HEK293 (cell line): ENCODE data around the gene DSCAM.

ENCODE experiments used
- CTCF ChIA-PET: fragments of 350-600 bp; formaldehyde crosslinking; extraction: SDS; loops from one replicate; lab custom pipeline; 2021; ENCODE audit warnings: antibody characterized with exemption; lab: Yijun Ruan, JAX
- POLR2A ChIA-PET: fragments of 300-600 bp; formaldehyde crosslinking; extraction: SDS; loops from one replicate; lab custom pipeline; 2020; ENCODE audit warnings: antibody characterized with exemption, inconsistent platforms; lab: Yijun Ruan, JAX
- H3K27ac ChIP-seq: fragments of 200-500 bp; sonication (Bioruptor generic); 2 replicates; pipeline ENCODE4 v1.5.1; 2014; ENCODE audit warnings: low read depth, low read length, control low read depth, inconsistent platforms; ENCODE audit errors: extremely low read depth
- H3K36me3 ChIP-seq, 2 experiments: fragments of 200-500 bp in 1 of 2; sonication (Bioruptor generic) in 1 of 2; 1 replicate in 1 of 2; 2 replicates in 1 of 2; pipeline ENCODE4 v1.5.1; 2014 to 2017; ENCODE audit warnings: inconsistent platforms in 2 of 2, low read length in 2 of 2; ENCODE audit not compliant: control insufficient read depth in 2 of 2, insufficient read depth in 1 of 2
- H3K4me1 ChIP-seq: fragments of 200-500 bp; sonication (Bioruptor generic); 2 replicates; pipeline ENCODE4 v1.5.1; 2014; ENCODE audit warnings: mild to moderate bottlenecking, low read length, inconsistent platforms; ENCODE audit not compliant: control insufficient read depth, insufficient read depth
- H3K4me3 ChIP-seq: 2 replicates; pipeline ENCODE4 v1.5.1; 2011; ENCODE audit warnings: low read depth, mild to moderate bottlenecking, control low read depth, low read length, moderate library complexity
- H3K9me3 ChIP-seq: fragments of 200-500 bp; sonication (Bioruptor generic); 2 replicates; pipeline ENCODE4 v1.5.1; 2014; ENCODE audit warnings: low read depth, low read length, inconsistent platforms; ENCODE audit not compliant: control insufficient read depth, insufficient read depth
- KLF16 ChIP-seq: fragments of 450-650 bp; formaldehyde crosslinking; IDR thresholded peaks from 2 replicates; pipeline ENCODE4 v1.5.1; 2017; ENCODE audit warnings: missing biosample characterization, missing genetic modification characterization
- KLF17 ChIP-seq: fragments of 450-650 bp; formaldehyde crosslinking; IDR thresholded peaks from 2 replicates; pipeline ENCODE4 v1.5.1; 2016; ENCODE audit warnings: missing biosample characterization, missing genetic modification characterization
- PRDM4 ChIP-seq: fragments of 450-650 bp; formaldehyde crosslinking; IDR thresholded peaks from 2 replicates; pipeline ENCODE4 v1.5.1; 2017; ENCODE audit warnings: missing biosample characterization, missing genetic modification characterization
- PRDM6 ChIP-seq: fragments of 450-650 bp; formaldehyde crosslinking; IDR thresholded peaks from 2 replicates; pipeline ENCODE4 v1.5.1; 2017; ENCODE audit warnings: missing biosample characterization, missing genetic modification characterization
- REST ChIP-seq: fragments of 450-650 bp; formaldehyde crosslinking; IDR thresholded peaks from 2 replicates; pipeline ENCODE4 v1.5.1; 2016; ENCODE audit warnings: missing biosample characterization, missing genetic modification characterization
- ZBTB20 ChIP-seq: fragments of 450-650 bp; formaldehyde crosslinking; IDR thresholded peaks from 2 replicates; pipeline ENCODE4 v1.5.1; 2016; ENCODE audit warnings: missing biosample characterization, missing genetic modification characterization
- ZBTB44 ChIP-seq: fragments of 450-650 bp; IDR thresholded peaks from 2 replicates; pipeline ENCODE4 v1.5.1; 2018; ENCODE audit warnings: missing biosample characterization, mild to moderate bottlenecking, missing genetic modification characterization
- ZNF174 ChIP-seq: fragments of 450-650 bp; formaldehyde crosslinking; IDR thresholded peaks from 2 replicates; pipeline ENCODE4 v1.5.0; 2017; ENCODE audit warnings: missing biosample characterization, mild to moderate bottlenecking, missing genetic modification characterization
- ZNF26 ChIP-seq: fragments of 450-650 bp; formaldehyde crosslinking; IDR thresholded peaks from 2 replicates; pipeline ENCODE4 v1.5.1; 2016; ENCODE audit warnings: missing biosample characterization, missing genetic modification characterization
- ZNF311 ChIP-seq: fragments of 450-650 bp; formaldehyde crosslinking; IDR thresholded peaks from 2 replicates; pipeline ENCODE4 v1.5.1; 2017; ENCODE audit warnings: missing biosample characterization, missing genetic modification characterization, borderline replicate concordance
- ZNF416 ChIP-seq: fragments of 450-650 bp; formaldehyde crosslinking; IDR thresholded peaks from 2 replicates; pipeline ENCODE4 v1.5.1; 2016; ENCODE audit warnings: missing biosample characterization, missing genetic modification characterization
- ZNF449 ChIP-seq: fragments of 450-650 bp; formaldehyde crosslinking; IDR thresholded peaks from 2 replicates; pipeline ENCODE4 v1.5.1; 2017; ENCODE audit warnings: missing biosample characterization, mild to moderate bottlenecking, missing genetic modification characterization, moderate library complexity
- ZNF488 ChIP-seq: fragments of 450-650 bp; formaldehyde crosslinking; IDR thresholded peaks from 2 replicates; pipeline ENCODE4 v1.5.1; 2016; ENCODE audit warnings: missing biosample characterization, missing genetic modification characterization
- ZNF544 ChIP-seq: fragments of 450-650 bp; formaldehyde crosslinking; IDR thresholded peaks from 2 replicates; pipeline ENCODE4 v1.5.0; 2017; ENCODE audit warnings: missing biosample characterization, missing genetic modification characterization
- ZNF555 ChIP-seq: fragments of 450-650 bp; formaldehyde crosslinking; conservative IDR thresholded peaks from 2 replicates; pipeline ENCODE4 v1.5.1; 2017; ENCODE audit warnings: missing biosample characterization, mild to moderate bottlenecking, missing genetic modification characterization, inconsistent platforms
- ZNF621 ChIP-seq: fragments of 450-650 bp; formaldehyde crosslinking; IDR thresholded peaks from 2 replicates; pipeline ENCODE4 v1.5.1; 2017; ENCODE audit warnings: missing biosample characterization, missing genetic modification characterization
- ZNF623 ChIP-seq: fragments of 450-650 bp; formaldehyde crosslinking; IDR thresholded peaks from 2 replicates; pipeline ENCODE4 v1.5.1; 2016; ENCODE audit warnings: missing biosample characterization, missing genetic modification characterization
- ZNF639 ChIP-seq: fragments of 450-650 bp; formaldehyde crosslinking; IDR thresholded peaks from 2 replicates; pipeline ENCODE4 v1.5.1; 2016; ENCODE audit warnings: missing biosample characterization, missing genetic modification characterization
- ZNF776 ChIP-seq: fragments of 450-650 bp; formaldehyde crosslinking; IDR thresholded peaks from 2 replicates; pipeline ENCODE4 v1.5.0; 2017; ENCODE audit warnings: missing biosample characterization, missing genetic modification characterization, borderline replicate concordance
- ZNF785 ChIP-seq: fragments of 450-650 bp; formaldehyde crosslinking; IDR thresholded peaks from 2 replicates; pipeline ENCODE4 v1.5.1; 2016; ENCODE audit warnings: missing biosample characterization, missing genetic modification characterization
- ZNF791 ChIP-seq: fragments of 450-650 bp; formaldehyde crosslinking; IDR thresholded peaks from 2 replicates; pipeline ENCODE4 v1.5.1; 2016; ENCODE audit warnings: missing biosample characterization, missing genetic modification characterization
- ZXDB ChIP-seq: fragments of 450-650 bp; formaldehyde crosslinking; IDR thresholded peaks from 2 replicates; pipeline ENCODE4 v1.5.1; 2016; ENCODE audit warnings: missing biosample characterization, missing genetic modification characterization

Gene DSCAM

GRCh38 chr21:40139636-40140035, 707.3 kb downstream of the DSCAM start:
- POLR2A ChIA-PET = no interaction called here
- H3K27ac ChIP-seq = no peak overlapping the region
- no peak overlapping the region for H3K4me3 ChIP-seq
- H3K9me3 ChIP-seq = no peaks in the 10 kb centered on the region
- CTCF ChIA-PET = interaction anchor here (0.6 kb wide), 1 partner anchor 96 kb away, joined by 3 read pairs; no protein-coding TSS in a partner anchor
- no peaks in the 10 kb centered on the region for H3K4me1 ChIP-seq
- no peaks in the 10 kb centered on the region for H3K36me3 ChIP-seq
- TF ChIP-seq ZNF776 (tag by site-specific recombination) (no peak; the same call in 1 of the 2 replicates), PRDM4 (tag by site-specific recombination) (no peak), KLF17 (tag by site-specific recombination) (no peak), ZNF311 (tag by site-specific recombination) (0 out of 2 replicates have a peak, but pooled peaks have one; percentile 70), ZNF26 (tag by site-specific recombination) (no peak), REST (tag by site-specific recombination) (no peak), ZNF174 (tag by site-specific recombination) (no peak), ZNF791 (tag by site-specific recombination) (no peak), ZNF621 (tag by site-specific recombination) (peak; percentile 48; the same call in 1 of the 2 replicates), ZNF416 (tag by site-specific recombination) (no peak), ZBTB44 (tag by site-specific recombination) (no peak), ZNF449 (tag by site-specific recombination) (no peak), ZNF639 (tag by site-specific recombination) (no peak), ZNF488 (no peak), ZBTB20 (tag by site-specific recombination) (no peak), ZNF544 (tag by site-specific recombination) (0 out of 2 replicates have a peak, but pooled peaks have one; percentile 68), ZXDB (no peak), ZNF555 (tag by site-specific recombination) (no peak), ZNF623 (tag by site-specific recombination) (no peak), KLF16 (tag by site-specific recombination) (no peak), ZNF785 (tag by site-specific recombination) (no peak), PRDM6 (tag by site-specific recombination) (no peak)
